ENCODE measurements around the gene SKIL. TPM values are rescaled to one million over a fixed set of nuclear protein-coding genes. Genes with fewer than 3 reads are reported as not detected.
"Not testable (repeated sequence)": the region's sequence is repeated elsewhere in the genome, so short reads cannot be mapped to it uniquely, and the experiment has no call there.

SKIL gene
- total RNA-seq, 1 donor from 2014 or later: 32.4 TPM

GRCh38 chr3:170327868-170328548, 29.5 kb upstream of the SKIL start:
- not testable (repeated sequence) for H3K27me3 ChIP-seq (ENCODE audit: control insufficient read depth in 3 of 3, insufficient read depth in 3 of 3, low read length in 3 of 3); H3K9me3 ChIP-seq (ENCODE audit: control insufficient read depth in 3 of 3, low read length in 3 of 3); H3K4me3 ChIP-seq (ENCODE audit: low read length in 3 of 3); H3K4me1 ChIP-seq (ENCODE audit: control insufficient read depth in 3 of 3, insufficient read depth in 3 of 3, low read length in 3 of 3); H3K27ac ChIP-seq (ENCODE audit: low read depth, low read length); H3K36me3 ChIP-seq (ENCODE audit: control insufficient read depth in 3 of 3, insufficient read depth in 3 of 3, low read length in 3 of 3); H3K9ac ChIP-seq (ENCODE audit: low read depth in 1 of 3, low read length in 3 of 3)

- Histone ChIP-seq H3K27ac (ENCODE audit: low read depth, low read length) (no peak overlapping the region), H3K36me3 (ENCODE audit: control insufficient read depth in 3 of 3, insufficient read depth in 3 of 3, low read length in 3 of 3) (no peaks in the 10 kb centered on the region), H3K9me3 (ENCODE audit: control insufficient read depth in 3 of 3, low read length in 3 of 3) (peaks cover 0 to 2% (median 0%) of the 10 kb centered on the region in 3 donors), H3K4me3 (ENCODE audit: low read length in 3 of 3) (no peak overlapping the region), H3K4me1 (ENCODE audit: control insufficient read depth in 3 of 3, insufficient read depth in 3 of 3, low read length in 3 of 3) (no peaks in the 10 kb centered on the region), H3K9ac (ENCODE audit: low read depth in 1 of 3, low read length in 3 of 3) (no peak overlapping the region), H3K27me3 (ENCODE audit: control insufficient read depth in 3 of 3, insufficient read depth in 3 of 3, low read length in 3 of 3) (no peaks in the 10 kb centered on the region)
Measured at GRCh38 chr3:170330366-170330765, 27.1 kb upstream of the SKIL start.

GRCh38 chr3:170331143-170331542, 26.4 kb upstream of the SKIL start:
- Histone ChIP-seq H3K9me3 (ENCODE audit: control insufficient read depth in 3 of 3, low read length in 3 of 3) (peaks cover 0 to 2% (median 0%) of the 10 kb centered on the region in 3 donors), H3K4me1 (ENCODE audit: control insufficient read depth in 3 of 3, insufficient read depth in 3 of 3, low read length in 3 of 3) (no peaks in the 10 kb centered on the region), H3K9ac (ENCODE audit: low read depth in 1 of 3, low read length in 3 of 3) (no peak overlapping the region)

GRCh38 chr3:170337420-170337819, 20.1 kb upstream of the SKIL start:
- Histone ChIP-seq H3K27ac (ENCODE audit: low read depth, low read length) (no peak overlapping the region), H3K9ac (ENCODE audit: low read depth in 1 of 3, low read length in 3 of 3) (no peak overlapping the region), H3K27me3 (ENCODE audit: control insufficient read depth in 3 of 3, insufficient read depth in 3 of 3, low read length in 3 of 3) (no peaks in the 10 kb centered on the region), H3K4me1 (ENCODE audit: control insufficient read depth in 3 of 3, insufficient read depth in 3 of 3, low read length in 3 of 3) (no peaks in the 10 kb centered on the region), H3K4me3 (ENCODE audit: low read length in 3 of 3) (no peak overlapping the region), H3K36me3 (ENCODE audit: control insufficient read depth in 3 of 3, insufficient read depth in 3 of 3, low read length in 3 of 3) (no peaks in the 10 kb centered on the region), H3K9me3 (ENCODE audit: control insufficient read depth in 3 of 3, low read length in 3 of 3) (no peaks in the 10 kb centered on the region)

More at GRCh38 chr3:170331143-170331542, 26.4 kb upstream of the SKIL start:
- H3K36me3 ChIP-seq (ENCODE audit: control insufficient read depth in 3 of 3, insufficient read depth in 3 of 3, low read length in 3 of 3): no peaks in the 10 kb centered on the region
- H3K27me3 ChIP-seq (ENCODE audit: control insufficient read depth in 3 of 3, insufficient read depth in 3 of 3, low read length in 3 of 3): no peaks in the 10 kb centered on the region
- H3K4me3 ChIP-seq (ENCODE audit: low read length in 3 of 3): no peak overlapping the region
- no peak overlapping the region for H3K27ac ChIP-seq (ENCODE audit: low read depth, low read length)

GRCh38 chr3:170338690-170339340, 18.7 kb upstream of the SKIL start:
- no peaks in the 10 kb centered on the region for H3K9me3 ChIP-seq (ENCODE audit: control insufficient read depth in 3 of 3, low read length in 3 of 3)
- no peak overlapping the region for H3K9ac ChIP-seq (ENCODE audit: low read depth in 1 of 3, low read length in 3 of 3)
- H3K27me3 ChIP-seq (ENCODE audit: control insufficient read depth in 3 of 3, insufficient read depth in 3 of 3, low read length in 3 of 3): no peaks in the 10 kb centered on the region
- no peak overlapping the region for H3K4me3 ChIP-seq (ENCODE audit: low read length in 3 of 3)
- no peak overlapping the region for H3K27ac ChIP-seq (ENCODE audit: low read depth, low read length)
- H3K4me1 ChIP-seq (ENCODE audit: control insufficient read depth in 3 of 3, insufficient read depth in 3 of 3, low read length in 3 of 3): no peaks in the 10 kb centered on the region
- H3K36me3 ChIP-seq (ENCODE audit: control insufficient read depth in 3 of 3, insufficient read depth in 3 of 3, low read length in 3 of 3): no peaks in the 10 kb centered on the region

GRCh38 chr3:170342273-170342672, 15.2 kb upstream of the SKIL start:
- H3K27ac ChIP-seq (ENCODE audit: low read depth, low read length); H3K27me3 ChIP-seq (ENCODE audit: control insufficient read depth in 3 of 3, insufficient read depth in 3 of 3, low read length in 3 of 3): not testable (repeated sequence)

GRCh38 chr3:170343859-170344258, 13.7 kb upstream of the SKIL start:
- H3K9ac ChIP-seq (ENCODE audit: low read depth in 1 of 3, low read length in 3 of 3); H3K4me3 ChIP-seq (ENCODE audit: low read length in 3 of 3); H3K9me3 ChIP-seq (ENCODE audit: control insufficient read depth in 3 of 3, low read length in 3 of 3); H3K27ac ChIP-seq (ENCODE audit: low read depth, low read length); H3K4me1 ChIP-seq (ENCODE audit: control insufficient read depth in 3 of 3, insufficient read depth in 3 of 3, low read length in 3 of 3); H3K36me3 ChIP-seq (ENCODE audit: control insufficient read depth in 3 of 3, insufficient read depth in 3 of 3, low read length in 3 of 3); H3K27me3 ChIP-seq (ENCODE audit: control insufficient read depth in 3 of 3, insufficient read depth in 3 of 3, low read length in 3 of 3): not testable (repeated sequence)

More at GRCh38 chr3:170342273-170342672, 15.2 kb upstream of the SKIL start:
- not testable (repeated sequence) for H3K36me3 ChIP-seq (ENCODE audit: control insufficient read depth in 3 of 3, insufficient read depth in 3 of 3, low read length in 3 of 3); H3K9ac ChIP-seq (ENCODE audit: low read depth in 1 of 3, low read length in 3 of 3); H3K4me1 ChIP-seq (ENCODE audit: control insufficient read depth in 3 of 3, insufficient read depth in 3 of 3, low read length in 3 of 3); H3K9me3 ChIP-seq (ENCODE audit: control insufficient read depth in 3 of 3, low read length in 3 of 3); H3K4me3 ChIP-seq (ENCODE audit: low read length in 3 of 3)

GRCh38 chr3:170344971-170345370, 12.5 kb upstream of the SKIL start:
- no peak overlapping the region for H3K27ac ChIP-seq (ENCODE audit: low read depth, low read length)
- H3K4me1 ChIP-seq (ENCODE audit: control insufficient read depth in 3 of 3, insufficient read depth in 3 of 3, low read length in 3 of 3): no peaks in the 10 kb centered on the region
- no peaks in the 10 kb centered on the region for H3K36me3 ChIP-seq (ENCODE audit: control insufficient read depth in 3 of 3, insufficient read depth in 3 of 3, low read length in 3 of 3)
- no peaks in the 10 kb centered on the region for H3K9me3 ChIP-seq (ENCODE audit: control insufficient read depth in 3 of 3, low read length in 3 of 3)
- H3K27me3 ChIP-seq (ENCODE audit: control insufficient read depth in 3 of 3, insufficient read depth in 3 of 3, low read length in 3 of 3): no peaks in the 10 kb centered on the region
- no peak overlapping the region for H3K9ac ChIP-seq (ENCODE audit: low read depth in 1 of 3, low read length in 3 of 3)
- no peak overlapping the region for H3K4me3 ChIP-seq (ENCODE audit: low read length in 3 of 3)

- H3K27me3 ChIP-seq (ENCODE audit: control insufficient read depth in 3 of 3, insufficient read depth in 3 of 3, low read length in 3 of 3): no peaks in the 10 kb centered on the region
- no peak overlapping the region for H3K9ac ChIP-seq (ENCODE audit: low read depth in 1 of 3, low read length in 3 of 3)
- no peak overlapping the region for H3K4me3 ChIP-seq (ENCODE audit: low read length in 3 of 3)
- H3K27ac ChIP-seq (ENCODE audit: low read depth, low read length): no peak overlapping the region
- H3K9me3 ChIP-seq (ENCODE audit: control insufficient read depth in 3 of 3, low read length in 3 of 3): no peaks in the 10 kb centered on the region
- no peaks in the 10 kb centered on the region for H3K36me3 ChIP-seq (ENCODE audit: control insufficient read depth in 3 of 3, insufficient read depth in 3 of 3, low read length in 3 of 3)
- H3K4me1 ChIP-seq (ENCODE audit: control insufficient read depth in 3 of 3, insufficient read depth in 3 of 3, low read length in 3 of 3): peaks cover 6 to 7% (median 7%) of the 10 kb centered on the region in 3 donors
Measured at GRCh38 chr3:170346481-170347392, 10.8 kb upstream of the SKIL start.
